OCI-M1 (cell line): Measurements from ENCODE around the gene SNN.

Experiments
- DNase-seq: peaks from one replicate; lab custom pipeline; 2025; lab: John Stamatoyannopoulos, UW

The SNN gene

GRCh38 chr16:11667221-11667823 lies 933 bp upstream of the SNN start:
- DNase-seq = no peak

- DNase-seq = no peak
Observed at GRCh38 chr16:11668623-11669379, 546 bp downstream of the SNN start.

- DNase-seq = peak; percentile 49
Observed at GRCh38 chr16:11669380-11670146, 1.3 kb downstream of the SNN start.

GRCh38 chr16:11670171-11671131 lies 2.2 kb downstream of the SNN start:
- DNase-seq = no peak

GRCh38 chr16:11671271-11671670 lies 3.0 kb downstream of the SNN start:
- no peak for DNase-seq

- DNase-seq = no peak
Observed at GRCh38 chr16:11671676-11672075, 3.4 kb downstream of the SNN start.

GRCh38 chr16:11672206-11673090 lies 4.2 kb downstream of the SNN start:
- peak; percentile 10 for DNase-seq

- DNase-seq = no peak
Observed at GRCh38 chr16:11673091-11674000, 5.1 kb downstream of the SNN start.

GRCh38 chr16:11674001-11674817 lies 6.0 kb downstream of the SNN start:
- peak; percentile 2 for DNase-seq

- DNase-seq = no peak
Observed at GRCh38 chr16:11674818-11675560, 6.7 kb downstream of the SNN start.

- no peak for DNase-seq
Observed at GRCh38 chr16:11675561-11676511, 7.6 kb downstream of the SNN start.

GRCh38 chr16:11676799-11677198 lies 8.5 kb downstream of the SNN start:
- DNase-seq = no peak

GRCh38 chr16:11677451-11677951 lies 9.2 kb downstream of the SNN start:
- DNase-seq = no peak

GRCh38 chr16:11677959-11678881 lies 10.0 kb downstream of the SNN start:
- DNase-seq = no peak

GRCh38 chr16:11679250-11679649 lies 11.0 kb downstream of the SNN start:
- DNase-seq = no peak
